Activated T-helper 17 cell treated with anti-CD3 and anti-CD28 coated beads, Interleukin-2, amount 50 U/mL, for 72 hours (primary cell): Measurements from ENCODE around the gene CST9L. TPM values are rescaled to one million over a fixed set of nuclear protein-coding genes. Genes with fewer than 3 reads are reported as not detected.

Experiments
- ATAC-seq: fragments of 150-1000 bp; cut with Tn5 transposase; replicated peaks from 2 replicates; pipeline ENCODE4 v1.10.0; 2021; ENCODE audit warnings: mild to moderate bottlenecking, moderate library complexity
- H3K27ac Mint-ChIP-seq: one replicate; pipeline ENCODE4 v1.8.0; 2022; ENCODE audit warnings: mixed read lengths
- H3K27me3 Mint-ChIP-seq: one replicate; pipeline ENCODE4 v1.8.0; 2022; ENCODE audit warnings: mixed read lengths
- H3K36me3 Mint-ChIP-seq: one replicate; pipeline ENCODE4 v1.8.0; 2022; ENCODE audit warnings: low read depth, mild to moderate bottlenecking, mixed read lengths
- H3K4me1 Mint-ChIP-seq: one replicate; pipeline ENCODE4 v1.8.0; 2022; ENCODE audit warnings: mixed read lengths
- H3K4me3 Mint-ChIP-seq: one replicate; pipeline ENCODE4 v1.8.0; 2022; ENCODE audit warnings: mild to moderate bottlenecking, mixed read lengths
- H3K9me3 Mint-ChIP-seq: one replicate; pipeline ENCODE4 v1.8.0; 2022; ENCODE audit warnings: mixed read lengths
- total RNA-seq, 2 donors: library from RNA; stranded (reverse); gene quantifications; one replicate each; pipeline ENCODE4 v1.2.3, GENCODE V29; 2022

The CST9L gene
- total RNA-seq, 2 donors from 2014 or later, result not detected

- peaks cover 23% of the 10 kb centered on the region for H3K27me3 Mint-ChIP-seq
- H3K36me3 Mint-ChIP-seq, result no peaks in the 10 kb centered on the region
Observed at GRCh38 chr20:23542801-23543200, 25.5 kb downstream of the CST9L start.

GRCh38 chr20:23541776-23542175 is 26.5 kb downstream of the CST9L start:
- Mint-ChIP-seq H3K4me3 (no peak overlapping the region), H3K36me3 (no peaks in the 10 kb centered on the region), H3K9me3 (no peaks in the 10 kb centered on the region), H3K27me3 (peaks cover 27% of the 10 kb centered on the region), H3K27ac (no peak overlapping the region), H3K4me1 (no peaks in the 10 kb centered on the region)
- no peak for ATAC-seq

More at GRCh38 chr20:23542801-23543200, 25.5 kb downstream of the CST9L start:
- Mint-ChIP-seq H3K4me1 (no peaks in the 10 kb centered on the region), H3K27ac (no peak overlapping the region), H3K9me3 (no peaks in the 10 kb centered on the region), H3K4me3 (no peak overlapping the region)
- no peak for ATAC-seq

DNA sequence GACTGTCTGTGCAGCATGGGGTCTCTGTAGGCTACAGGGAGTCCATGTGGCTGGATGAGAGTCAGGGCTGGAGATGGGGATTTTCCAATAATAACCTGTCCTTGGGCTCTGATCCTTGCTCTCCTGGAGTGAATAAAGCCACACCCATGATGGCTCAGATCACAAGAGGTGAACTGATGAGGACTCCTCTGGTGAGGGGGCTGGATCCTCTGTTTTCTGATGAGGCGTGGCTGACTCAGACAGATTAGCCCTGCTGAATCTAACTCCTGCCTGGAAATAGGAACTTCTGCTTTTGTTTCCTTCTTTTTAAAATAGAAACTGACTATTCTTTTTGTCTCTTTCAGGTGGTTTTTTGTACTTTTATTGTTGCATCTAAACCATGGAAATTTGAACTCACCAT is 27.0 kb downstream of the CST9L start:
- H3K27ac Mint-ChIP-seq, result no peak overlapping the region
- H3K36me3 Mint-ChIP-seq, result no peaks in the 10 kb centered on the region
- no peak for ATAC-seq
- no peaks in the 10 kb centered on the region for H3K9me3 Mint-ChIP-seq
- no peaks in the 10 kb centered on the region for H3K4me1 Mint-ChIP-seq
- no peak overlapping the region for H3K4me3 Mint-ChIP-seq
- H3K27me3 Mint-ChIP-seq, result peaks cover 27% of the 10 kb centered on the region

GRCh38 chr20:23540624-23541023 is 27.7 kb downstream of the CST9L start:
- H3K27ac Mint-ChIP-seq, result no peak overlapping the region
- H3K4me3 Mint-ChIP-seq, result no peak overlapping the region
- ATAC-seq, result no peak
- H3K9me3 Mint-ChIP-seq, result no peaks in the 10 kb centered on the region
- H3K27me3 Mint-ChIP-seq, result peaks cover 27% of the 10 kb centered on the region
- no peaks in the 10 kb centered on the region for H3K4me1 Mint-ChIP-seq
- no peaks in the 10 kb centered on the region for H3K36me3 Mint-ChIP-seq

DNA sequence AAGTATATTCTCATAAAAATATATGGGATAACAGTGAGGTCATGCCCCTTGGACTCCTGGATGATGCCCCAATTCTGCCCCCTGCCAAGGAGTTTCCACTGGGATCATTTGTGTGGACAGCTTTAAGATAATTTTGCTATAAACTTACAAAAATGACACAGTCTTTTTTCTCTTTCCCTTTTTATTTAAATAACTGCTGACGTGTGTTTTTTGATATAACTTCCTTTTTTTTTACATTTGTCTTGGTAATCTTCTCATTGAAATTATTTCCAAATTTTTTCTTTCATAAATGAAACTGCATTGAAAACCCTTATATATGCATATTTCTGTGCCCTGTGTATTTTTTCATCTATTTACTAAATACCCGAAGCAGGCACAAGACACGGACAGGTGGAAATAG is 31.3 kb downstream of the CST9L start:
- no peak overlapping the region for H3K27ac Mint-ChIP-seq
- H3K36me3 Mint-ChIP-seq, result no peaks in the 10 kb centered on the region
- H3K27me3 Mint-ChIP-seq, result peaks cover 22% of the 10 kb centered on the region
- H3K4me3 Mint-ChIP-seq, result no peak overlapping the region
- H3K9me3 Mint-ChIP-seq, result no peaks in the 10 kb centered on the region
- ATAC-seq, result no peak
- H3K4me1 Mint-ChIP-seq, result no peaks in the 10 kb centered on the region

GRCh38 chr20:23536328-23536974 is 31.8 kb downstream of the CST9L start:
- no peak for ATAC-seq
- H3K9me3 Mint-ChIP-seq, result no peaks in the 10 kb centered on the region
- H3K27me3 Mint-ChIP-seq, result peaks cover 22% of the 10 kb centered on the region
- H3K27ac Mint-ChIP-seq, result no peak overlapping the region
- H3K4me3 Mint-ChIP-seq, result no peak overlapping the region
- H3K4me1 Mint-ChIP-seq, result no peaks in the 10 kb centered on the region
- no peaks in the 10 kb centered on the region for H3K36me3 Mint-ChIP-seq

- Mint-ChIP-seq H3K36me3 (no peaks in the 10 kb centered on the region), H3K4me3 (no peak overlapping the region), H3K9me3 (peaks cover 5% of the 10 kb centered on the region), H3K4me1 (no peaks in the 10 kb centered on the region), H3K27me3 (peaks cover 25% of the 10 kb centered on the region), H3K27ac (no peak overlapping the region)
- ATAC-seq, result no peak
Observed at GRCh38 chr20:23534801-23535593, 33.3 kb downstream of the CST9L start.

DNA sequence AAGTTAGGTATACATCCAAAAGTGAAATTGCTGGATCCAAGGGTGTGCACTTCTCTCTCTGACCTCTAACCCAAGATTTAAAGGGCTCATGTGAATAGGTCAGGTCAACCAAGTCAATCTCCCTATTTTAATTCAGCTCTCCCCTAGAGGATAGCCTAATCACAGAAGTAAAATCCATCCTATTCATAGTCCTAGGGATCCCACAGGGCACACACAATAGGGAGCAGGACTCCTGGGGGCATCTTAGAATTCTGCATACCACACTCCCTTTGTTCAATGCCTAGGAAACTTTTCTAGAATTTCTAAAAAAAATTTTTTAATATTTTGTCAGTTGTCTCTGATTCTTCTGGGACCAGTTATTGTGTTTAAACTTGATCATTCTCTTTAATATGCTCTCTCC is 35.1 kb downstream of the CST9L start:
- no peak overlapping the region for H3K4me3 Mint-ChIP-seq
- H3K27ac Mint-ChIP-seq, result no peak overlapping the region
- no peaks in the 10 kb centered on the region for H3K36me3 Mint-ChIP-seq
- peaks cover 22% of the 10 kb centered on the region for H3K27me3 Mint-ChIP-seq
- no peak for ATAC-seq
- peaks cover 6% of the 10 kb centered on the region for H3K4me1 Mint-ChIP-seq
- peaks cover 12% of the 10 kb centered on the region for H3K9me3 Mint-ChIP-seq

GRCh38 chr20:23532533-23532932 is 35.8 kb downstream of the CST9L start:
- Mint-ChIP-seq H3K27ac (no peak overlapping the region), H3K36me3 (no peaks in the 10 kb centered on the region), H3K27me3 (peaks cover 22% of the 10 kb centered on the region), H3K4me1 (peaks cover 6% of the 10 kb centered on the region), H3K9me3 (peaks cover 12% of the 10 kb centered on the region), H3K4me3 (no peak overlapping the region)
- peak; percentile 43 for ATAC-seq

GRCh38 chr20:23530937-23531567 is 37.2 kb downstream of the CST9L start:
- Mint-ChIP-seq H3K27ac (no peak overlapping the region), H3K4me3 (no peak overlapping the region), H3K4me1 (peaks cover 6% of the 10 kb centered on the region), H3K36me3 (no peaks in the 10 kb centered on the region), H3K9me3 (peaks cover 15% of the 10 kb centered on the region), H3K27me3 (peaks cover 18% of the 10 kb centered on the region)
- peak; percentile 40 for ATAC-seq

GRCh38 chr20:23528867-23529431 is 39.3 kb downstream of the CST9L start:
- H3K27ac Mint-ChIP-seq, result peak overlapping the region; percentile 27
- H3K4me3 Mint-ChIP-seq, result no peak overlapping the region
- peaks cover 6% of the 10 kb centered on the region for H3K4me1 Mint-ChIP-seq
- no peaks in the 10 kb centered on the region for H3K36me3 Mint-ChIP-seq
- ATAC-seq, result peak; percentile 18
- peaks cover 15% of the 10 kb centered on the region for H3K9me3 Mint-ChIP-seq
- peaks cover 23% of the 10 kb centered on the region for H3K27me3 Mint-ChIP-seq

GRCh38 chr20:23526850-23527249 is 41.4 kb downstream of the CST9L start:
- H3K27me3 Mint-ChIP-seq, result peaks cover 11% of the 10 kb centered on the region
- H3K9me3 Mint-ChIP-seq, result peaks cover 15% of the 10 kb centered on the region
- no peaks in the 10 kb centered on the region for H3K36me3 Mint-ChIP-seq
- H3K4me1 Mint-ChIP-seq, result peaks cover 6% of the 10 kb centered on the region
- no peak for ATAC-seq
- H3K4me3 Mint-ChIP-seq, result no peak overlapping the region
- H3K27ac Mint-ChIP-seq, result no peak overlapping the region

DNA sequence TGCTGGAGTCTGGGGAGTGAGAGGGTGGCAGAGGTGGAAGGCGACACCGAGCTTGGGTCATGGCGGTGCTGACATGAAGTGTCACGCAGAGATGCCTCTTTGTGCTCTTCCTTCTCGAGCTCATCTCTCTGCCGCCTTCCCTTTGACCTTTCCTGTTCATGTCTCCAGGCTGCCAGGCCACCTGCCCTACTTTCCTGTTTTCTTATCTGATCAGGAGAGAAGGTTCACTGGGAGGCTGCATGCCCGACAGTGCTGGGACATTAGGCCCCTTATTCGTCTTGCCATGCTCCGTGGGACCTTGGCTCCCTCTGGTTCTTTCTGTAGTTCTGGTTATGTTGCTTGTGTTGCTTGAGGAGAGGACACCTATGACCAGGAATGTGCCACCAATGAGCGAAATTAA is 44.1 kb downstream of the CST9L start:
- no peak for ATAC-seq
- Mint-ChIP-seq H3K27me3 (peaks cover 11% of the 10 kb centered on the region), H3K9me3 (peaks cover 9% of the 10 kb centered on the region), H3K4me1 (peaks cover 4% of the 10 kb centered on the region), H3K4me3 (no peak overlapping the region), H3K36me3 (no peaks in the 10 kb centered on the region), H3K27ac (no peak overlapping the region)

DNA sequence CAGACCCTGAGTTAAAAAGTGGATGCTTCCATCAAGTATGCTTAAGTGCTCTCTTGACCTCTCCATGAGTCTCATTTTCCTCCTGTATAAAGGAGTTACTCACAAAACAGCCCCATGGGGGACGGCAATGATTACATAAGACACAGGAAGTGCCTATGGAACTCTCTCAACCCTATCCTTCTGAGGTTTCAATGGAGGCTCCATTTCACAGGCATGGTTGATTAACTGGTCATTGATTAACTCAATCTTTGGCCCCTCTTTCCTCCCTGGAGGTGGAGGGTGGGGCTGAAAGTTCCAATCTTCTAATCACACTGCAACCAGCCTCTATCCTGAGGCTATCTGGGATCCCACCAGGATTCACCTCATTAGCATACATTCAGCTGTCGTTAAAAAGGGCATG is 48.1 kb downstream of the CST9L start:
- Mint-ChIP-seq H3K27ac (no peak overlapping the region), H3K4me1 (no peaks in the 10 kb centered on the region), H3K4me3 (no peak overlapping the region), H3K9me3 (no peaks in the 10 kb centered on the region), H3K27me3 (peaks cover 10% of the 10 kb centered on the region), H3K36me3 (no peaks in the 10 kb centered on the region)
- ATAC-seq, result no peak
